Endodermal cell (in vitro differentiated cells): Measurements from ENCODE around the gene ACO2. TPM values are rescaled to one million over a fixed set of nuclear protein-coding genes. Genes with fewer than 3 reads are reported as not detected.
"Not testable (repeated sequence)": the region's sequence is repeated elsewhere in the genome, so short reads cannot be mapped to it uniquely, and the experiment has no call there.

Experiments
- DNase-seq: peaks from one replicate; pipeline ENCODE4 v3.0.0-alpha.2; 2017
- H3K27ac ChIP-seq: 2 replicates; pipeline ENCODE4 v1.5.1; 2013; ENCODE audit warnings: mild to moderate bottlenecking, low read depth, low read length, moderate library complexity
- H3K27me3 ChIP-seq: 2 replicates; pipeline ENCODE4 v1.6.1; 2013; ENCODE audit warnings: mild to moderate bottlenecking, low read length, moderate library complexity; ENCODE audit not compliant: insufficient read depth, control insufficient read depth, poor library complexity, severe bottlenecking
- H3K36me3 ChIP-seq: 2 replicates; pipeline ENCODE4 v1.7.0; 2013; ENCODE audit warnings: mild to moderate bottlenecking, low read length, moderate library complexity; ENCODE audit not compliant: control insufficient read depth, insufficient read depth
- H3K4me1 ChIP-seq: one replicate; pipeline ENCODE4 v1.7.0; 2013; ENCODE audit warnings: low read length; ENCODE audit not compliant: control insufficient read depth, insufficient read depth
- H3K4me3 ChIP-seq: 2 replicates; pipeline ENCODE4 v1.5.1; 2013; ENCODE audit warnings: mild to moderate bottlenecking, low read length, moderate library complexity
- H3K9ac ChIP-seq: 2 replicates; pipeline ENCODE4 v1.6.1; 2013; ENCODE audit warnings: mild to moderate bottlenecking, low read length, moderate library complexity; ENCODE audit not compliant: poor library complexity, severe bottlenecking; ENCODE audit errors: extremely low read depth
- H3K9me3 ChIP-seq: 2 replicates; pipeline ENCODE4 v1.6.1; 2013; ENCODE audit warnings: mild to moderate bottlenecking, low read length, moderate library complexity; ENCODE audit not compliant: control insufficient read depth
- H3K27ac Mint-ChIP-seq: 2 replicates; pipeline ENCODE4 v1.8.0; 2020; ENCODE audit warnings: mixed read lengths
- H3K27me3 Mint-ChIP-seq: 2 replicates; pipeline ENCODE4 v1.8.0; 2021; ENCODE audit warnings: mild to moderate bottlenecking, mixed read lengths; ENCODE audit not compliant: insufficient read depth
- H3K36me3 Mint-ChIP-seq: 2 replicates; pipeline ENCODE4 v1.8.0; 2020; ENCODE audit warnings: low read depth, mixed read lengths
- H3K4me1 Mint-ChIP-seq: 2 replicates; pipeline ENCODE4 v1.8.0; 2020; ENCODE audit warnings: mixed read lengths
- H3K4me3 Mint-ChIP-seq: 2 replicates; pipeline ENCODE4 v1.8.0; 2020; ENCODE audit warnings: mild to moderate bottlenecking, moderate library complexity, mixed read lengths
- H3K9me3 Mint-ChIP-seq: 2 replicates; pipeline ENCODE4 v1.8.0; 2020; ENCODE audit warnings: mild to moderate bottlenecking, mixed read lengths
- WGBS, 2 experiments: methylation state at CpG; one replicate each; pipeline versions ENCODE4 v1.1.5 to v1.1.7; 2013; ENCODE audit warnings: missing lambda C conversion rate in 2 of 2, mixed read lengths in 1 of 2; ENCODE audit not compliant: insufficient coverage in 1 of 2, insufficient read length in 1 of 2; 5-methylcytosine and 5-hydroxymethylcytosine counted together
- total RNA-seq, 2 donors: library from RNA; stranded (reverse); fragmentation: NEBNext Ultra II Directional in 1 of 2; extraction: Animal tissue kit (Norgen Biotek cat#: 25700) in 1 of 2; gene quantifications; 2 replicates in 1 of 2; 3 replicates in 1 of 2; pipeline ENCODE4 v1.2.1, GENCODE V29; 2021
- TF ChIP-seq, protein P1 (sequence below): fragments of 200-600 bp; sonication (generic); conservative IDR thresholded peaks from 2 replicates; pipeline ENCODE4 v1.5.0; 2021; ENCODE audit warnings: antibody characterized with exemption, mild to moderate bottlenecking

Gene ACO2
- total RNA-seq, 2 donors from 2014 or later = 69.0 to 82.3 TPM

- Histone ChIP-seq H3K9ac (no peak overlapping the region), H3K9me3 (no peaks in the 10 kb centered on the region), H3K36me3 (no peaks in the 10 kb centered on the region), H3K4me3 (no peak overlapping the region), H3K27ac (no peak overlapping the region), H3K4me1 (no peaks in the 10 kb centered on the region), H3K27me3 (no peaks in the 10 kb centered on the region)
- TF ChIP-seq, protein P1, sequence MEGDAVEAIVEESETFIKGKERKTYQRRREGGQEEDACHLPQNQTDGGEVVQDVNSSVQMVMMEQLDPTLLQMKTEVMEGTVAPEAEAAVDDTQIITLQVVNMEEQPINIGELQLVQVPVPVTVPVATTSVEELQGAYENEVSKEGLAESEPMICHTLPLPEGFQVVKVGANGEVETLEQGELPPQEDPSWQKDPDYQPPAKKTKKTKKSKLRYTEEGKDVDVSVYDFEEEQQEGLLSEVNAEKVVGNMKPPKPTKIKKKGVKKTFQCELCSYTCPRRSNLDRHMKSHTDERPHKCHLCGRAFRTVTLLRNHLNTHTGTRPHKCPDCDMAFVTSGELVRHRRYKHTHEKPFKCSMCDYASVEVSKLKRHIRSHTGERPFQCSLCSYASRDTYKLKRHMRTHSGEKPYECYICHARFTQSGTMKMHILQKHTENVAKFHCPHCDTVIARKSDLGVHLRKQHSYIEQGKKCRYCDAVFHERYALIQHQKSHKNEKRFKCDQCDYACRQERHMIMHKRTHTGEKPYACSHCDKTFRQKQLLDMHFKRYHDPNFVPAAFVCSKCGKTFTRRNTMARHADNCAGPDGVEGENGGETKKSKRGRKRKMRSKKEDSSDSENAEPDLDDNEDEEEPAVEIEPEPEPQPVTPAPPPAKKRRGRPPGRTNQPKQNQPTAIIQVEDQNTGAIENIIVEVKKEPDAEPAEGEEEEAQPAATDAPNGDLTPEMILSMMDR = no peak
- no peaks in the 10 kb centered on the region for H3K27me3 Mint-ChIP-seq
- no peak overlapping the region for H3K4me3 Mint-ChIP-seq
- no peaks in the 10 kb centered on the region for H3K4me1 Mint-ChIP-seq
- DNase-seq = no peak
- 90% methylated on average over 2 to 3 of the region's 3 CpGs for WGBS, 2 experiments
- H3K9me3 Mint-ChIP-seq = no peaks in the 10 kb centered on the region
- H3K27ac Mint-ChIP-seq = no peak overlapping the region
- H3K36me3 Mint-ChIP-seq = no peaks in the 10 kb centered on the region
Observed at GRCh38 chr22:41570221-41570620, 101.3 kb downstream of the ACO2 start.

GRCh38 chr22:41571786-41572185 lies 102.9 kb downstream of the ACO2 start:
- Histone ChIP-seq H3K4me1 (no peaks in the 10 kb centered on the region), H3K9me3 (no peaks in the 10 kb centered on the region), H3K36me3 (peaks cover 4% of the 10 kb centered on the region), H3K9ac (no peak overlapping the region), H3K27me3 (no peaks in the 10 kb centered on the region), H3K27ac (no peak overlapping the region), H3K4me3 (no peak overlapping the region)
- Mint-ChIP-seq H3K9me3 (no peaks in the 10 kb centered on the region), H3K27ac (no peak overlapping the region), H3K4me1 (no peaks in the 10 kb centered on the region), H3K27me3 (no peaks in the 10 kb centered on the region), H3K36me3 (peaks cover 2% of the 10 kb centered on the region), H3K4me3 (no peak overlapping the region)
- WGBS, 2 experiments = 94 to 96% methylated on average over 7 to 14 of the region's 14 CpGs
- TF ChIP-seq, protein P1 = no peak
- DNase-seq = no peak

- H3K36me3 ChIP-seq, H3K4me1 Mint-ChIP-seq, H3K27me3 ChIP-seq, H3K9me3 ChIP-seq, H3K27ac Mint-ChIP-seq, DNase-seq, H3K4me3 ChIP-seq, H3K9ac ChIP-seq, H3K27ac ChIP-seq, H3K4me1 ChIP-seq, H3K9me3 Mint-ChIP-seq, H3K27me3 Mint-ChIP-seq, H3K4me3 Mint-ChIP-seq, H3K36me3 Mint-ChIP-seq: not testable (repeated sequence)
- WGBS, 2 experiments = 92 to 100% methylated on average over 2 to 3 of the region's 3 CpGs
Observed at GRCh38 chr22:41572305-41572704, 103.4 kb downstream of the ACO2 start.

- no peaks in the 10 kb centered on the region for H3K9me3 Mint-ChIP-seq
- Histone ChIP-seq H3K4me3 (no peak overlapping the region), H3K27me3 (no peaks in the 10 kb centered on the region), H3K36me3 (peaks cover 4% of the 10 kb centered on the region), H3K9me3 (no peaks in the 10 kb centered on the region), H3K27ac (peak overlapping the region; percentile 17), H3K9ac (no peak overlapping the region), H3K4me1 (no peaks in the 10 kb centered on the region)
- peaks cover 16% of the 10 kb centered on the region for H3K36me3 Mint-ChIP-seq
- no peak overlapping the region for H3K27ac Mint-ChIP-seq
- DNase-seq = no peak
- H3K27me3 Mint-ChIP-seq = no peaks in the 10 kb centered on the region
- TF ChIP-seq, protein P1 = no peak
- 91 to 94% methylated on average over 9 to 11 of the region's 11 CpGs for WGBS, 2 experiments
- no peak overlapping the region for H3K4me3 Mint-ChIP-seq
- no peaks in the 10 kb centered on the region for H3K4me1 Mint-ChIP-seq
Observed at GRCh38 chr22:41573677-41574076, 104.8 kb downstream of the ACO2 start.
